ENCODE results near the gene PREP.

Gene PREP

GRCh38 chr6:105278035-105278434, 124.8 kb downstream of the PREP start:
- TF ChIP-seq, protein P1, sequence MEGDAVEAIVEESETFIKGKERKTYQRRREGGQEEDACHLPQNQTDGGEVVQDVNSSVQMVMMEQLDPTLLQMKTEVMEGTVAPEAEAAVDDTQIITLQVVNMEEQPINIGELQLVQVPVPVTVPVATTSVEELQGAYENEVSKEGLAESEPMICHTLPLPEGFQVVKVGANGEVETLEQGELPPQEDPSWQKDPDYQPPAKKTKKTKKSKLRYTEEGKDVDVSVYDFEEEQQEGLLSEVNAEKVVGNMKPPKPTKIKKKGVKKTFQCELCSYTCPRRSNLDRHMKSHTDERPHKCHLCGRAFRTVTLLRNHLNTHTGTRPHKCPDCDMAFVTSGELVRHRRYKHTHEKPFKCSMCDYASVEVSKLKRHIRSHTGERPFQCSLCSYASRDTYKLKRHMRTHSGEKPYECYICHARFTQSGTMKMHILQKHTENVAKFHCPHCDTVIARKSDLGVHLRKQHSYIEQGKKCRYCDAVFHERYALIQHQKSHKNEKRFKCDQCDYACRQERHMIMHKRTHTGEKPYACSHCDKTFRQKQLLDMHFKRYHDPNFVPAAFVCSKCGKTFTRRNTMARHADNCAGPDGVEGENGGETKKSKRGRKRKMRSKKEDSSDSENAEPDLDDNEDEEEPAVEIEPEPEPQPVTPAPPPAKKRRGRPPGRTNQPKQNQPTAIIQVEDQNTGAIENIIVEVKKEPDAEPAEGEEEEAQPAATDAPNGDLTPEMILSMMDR (IDR thresholded peaks at IDR 0.05; ENCODE audit: low read length, missing control alignments): no peak
- H3K4me3 ChIP-seq (replicated peaks; ENCODE audit: low read depth, low read length): no peak overlapping the region
- no peak for DNase-seq (ENCODE audit: low read depth)

DNA sequence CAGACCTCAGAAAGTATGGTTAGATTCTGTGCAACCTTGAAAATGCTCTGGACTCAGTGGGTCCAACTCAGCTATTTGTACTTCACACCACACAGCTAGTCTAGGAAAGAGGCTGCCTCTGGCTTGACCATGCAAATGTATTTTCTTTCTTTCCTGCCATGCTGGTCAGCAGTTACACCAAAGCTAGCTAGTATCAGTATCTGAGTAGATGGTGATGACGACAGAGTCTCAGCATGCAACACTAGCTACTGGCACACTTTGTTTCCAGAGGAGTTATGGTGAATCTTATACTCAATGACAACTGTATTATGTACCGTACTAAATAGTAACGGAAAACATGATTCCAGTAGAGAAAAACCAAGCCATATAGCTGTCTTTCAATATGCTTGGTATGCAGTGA, 126.5 kb downstream of the PREP start:
- TF ChIP-seq, protein P1 (IDR thresholded peaks at IDR 0.05; ENCODE audit: low read length, missing control alignments): no peak
- H3K4me3 ChIP-seq (replicated peaks; ENCODE audit: low read depth, low read length): no peak overlapping the region
- no peak for DNase-seq (ENCODE audit: low read depth)

- H3K4me3 ChIP-seq (replicated peaks; ENCODE audit: low read depth, low read length): no peak overlapping the region
- TF ChIP-seq, protein P1 (IDR thresholded peaks at IDR 0.05; ENCODE audit: low read length, missing control alignments): no peak
- no peak for DNase-seq (ENCODE audit: low read depth)
Measured at GRCh38 chr6:105275542-105275941, 127.3 kb downstream of the PREP start.

GRCh38 chr6:105274678-105275077, 128.2 kb downstream of the PREP start:
- DNase-seq (ENCODE audit: low read depth): no peak
- TF ChIP-seq, protein P1 (IDR thresholded peaks at IDR 0.05; ENCODE audit: low read length, missing control alignments): no peak

GRCh38 chr6:105273589-105273988, 129.3 kb downstream of the PREP start:
- no peak overlapping the region for H3K4me3 ChIP-seq (replicated peaks; ENCODE audit: low read depth, low read length)
- TF ChIP-seq, protein P1 (IDR thresholded peaks at IDR 0.05; ENCODE audit: low read length, missing control alignments): no peak
- no peak for DNase-seq (ENCODE audit: low read depth)

More at GRCh38 chr6:105274678-105275077, 128.2 kb downstream of the PREP start:
- H3K4me3 ChIP-seq (replicated peaks; ENCODE audit: low read depth, low read length): no peak overlapping the region

DNA sequence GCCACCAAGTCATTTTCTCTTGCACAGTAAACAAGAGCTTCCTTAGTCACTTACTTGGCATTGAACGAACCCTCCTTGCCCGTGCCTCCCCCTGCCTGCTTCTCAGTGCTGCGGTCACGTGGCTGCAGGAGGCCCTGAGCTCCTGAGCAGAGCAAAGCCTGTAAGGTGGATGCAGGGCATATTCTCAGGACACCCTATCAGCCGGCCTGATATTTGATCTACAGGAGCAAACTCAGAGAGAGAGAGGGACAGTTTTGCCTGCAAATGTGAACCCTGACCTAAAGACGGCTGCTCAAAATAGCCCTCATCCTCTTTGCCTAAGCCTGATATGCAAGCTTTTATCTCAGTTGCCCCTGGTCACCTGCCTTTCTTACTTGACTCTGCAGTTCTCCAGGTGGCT, 130.1 kb downstream of the PREP start:
- H3K4me3 ChIP-seq (replicated peaks; ENCODE audit: low read depth, low read length): no peak overlapping the region
- DNase-seq (ENCODE audit: low read depth): peak; percentile 36
- TF ChIP-seq, protein P1 (IDR thresholded peaks at IDR 0.05; ENCODE audit: low read length, missing control alignments): no peak

DNA sequence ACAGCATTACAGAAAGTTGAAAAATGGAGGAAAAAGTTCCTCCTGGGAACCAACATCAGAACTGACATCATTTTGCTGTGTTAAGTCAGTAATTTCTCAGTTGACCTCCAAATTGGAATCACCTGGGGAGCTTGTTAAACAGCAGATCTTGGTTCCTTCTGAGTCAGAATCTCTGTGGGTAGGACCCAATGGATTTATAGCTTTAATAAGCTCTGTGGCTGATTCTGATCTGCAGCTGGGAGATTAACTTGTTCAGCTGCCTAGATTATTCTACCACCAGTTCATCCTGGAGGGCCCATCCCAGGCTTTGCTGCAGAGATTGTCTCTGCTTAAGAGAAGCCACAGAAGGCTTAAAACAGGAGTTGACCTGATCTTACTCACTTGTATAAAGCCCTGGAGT, 132.4 kb downstream of the PREP start:
- DNase-seq (ENCODE audit: low read depth): no peak
- H3K4me3 ChIP-seq (replicated peaks; ENCODE audit: low read depth, low read length): no peak overlapping the region
- TF ChIP-seq, protein P1 (IDR thresholded peaks at IDR 0.05; ENCODE audit: low read length, missing control alignments): no peak
